Measurements from ENCODE around the gene LMBR1.
"Not testable (repeated sequence)": the region's sequence is repeated elsewhere in the genome, so short reads cannot be mapped to it uniquely, and the experiment has no call there.

LMBR1 gene

GRCh38 chr7:156651474-156651873, 241.5 kb downstream of the LMBR1 start:
- TF ChIP-seq EZH2phosphoT487 (IDR thresholded peaks at IDR 0.05; ENCODE audit: borderline replicate concordance, low read length) (no peak), CTCF (IDR thresholded peaks at IDR 0.05; ENCODE audit: low read depth, low read length, poor library complexity, severe bottlenecking) (no peak)

GRCh38 chr7:156650042-156650441, 242.9 kb downstream of the LMBR1 start:
- Histone ChIP-seq H3K9me2 (replicated peaks; ENCODE audit: control insufficient read depth, low read length) (no peaks in the 10 kb centered on the region), H3K27me3 (ENCODE audit: control insufficient read depth, low read length) (no peaks in the 10 kb centered on the region), H4K20me1 (ENCODE audit: control insufficient read depth, insufficient read depth, low read depth, low read length) (no peaks in the 10 kb centered on the region), H3K36me3 (ENCODE audit: control insufficient read depth, low read length) (no peaks in the 10 kb centered on the region), H3K79me2 (ENCODE audit: control insufficient read depth, low read length) (no peaks in the 10 kb centered on the region), H3K4me3 (ENCODE audit: low read length) (no peak overlapping the region), H3K4me2 (ENCODE audit: low read length) (no peak overlapping the region), H3F3A (ENCODE audit: control insufficient read depth, insufficient read depth) (no peaks in the 10 kb centered on the region), H3K27ac (ENCODE audit: low read depth, low read length) (no peak overlapping the region), H3K9me3 (ENCODE audit: control insufficient read depth, insufficient read depth, low read length) (no peaks in the 10 kb centered on the region), H3K4me1 (ENCODE audit: control insufficient read depth, low read length) (no peaks in the 10 kb centered on the region)
- TF ChIP-seq EZH2phosphoT487 (IDR thresholded peaks at IDR 0.05; ENCODE audit: borderline replicate concordance, low read length) (no peak), CTCF (IDR thresholded peaks at IDR 0.05; ENCODE audit: low read depth, low read length, poor library complexity, severe bottlenecking) (no peak)

More at GRCh38 chr7:156651474-156651873, 241.5 kb downstream of the LMBR1 start:
- H4K20me1 ChIP-seq (ENCODE audit: control insufficient read depth, insufficient read depth, low read depth, low read length): no peaks in the 10 kb centered on the region
- no peak overlapping the region for H3K4me3 ChIP-seq (ENCODE audit: low read length)
- H3K79me2 ChIP-seq (ENCODE audit: control insufficient read depth, low read length): no peaks in the 10 kb centered on the region
- no peaks in the 10 kb centered on the region for H3K27me3 ChIP-seq (ENCODE audit: control insufficient read depth, low read length)
- no peaks in the 10 kb centered on the region for H3K9me3 ChIP-seq (ENCODE audit: control insufficient read depth, insufficient read depth, low read length)
- H3K4me1 ChIP-seq (ENCODE audit: control insufficient read depth, low read length): no peaks in the 10 kb centered on the region
- no peak overlapping the region for H3K4me2 ChIP-seq (ENCODE audit: low read length)
- H3K36me3 ChIP-seq (ENCODE audit: control insufficient read depth, low read length): no peaks in the 10 kb centered on the region
- H3F3A ChIP-seq (ENCODE audit: control insufficient read depth, insufficient read depth): no peaks in the 10 kb centered on the region
- no peaks in the 10 kb centered on the region for H3K9me2 ChIP-seq (replicated peaks; ENCODE audit: control insufficient read depth, low read length)
- no peak overlapping the region for H3K27ac ChIP-seq (ENCODE audit: low read depth, low read length)

GRCh38 chr7:156647330-156647729, 245.7 kb downstream of the LMBR1 start:
- H3K9me2 ChIP-seq (replicated peaks; ENCODE audit: control insufficient read depth, low read length); H3K4me1 ChIP-seq (ENCODE audit: control insufficient read depth, low read length): not testable (repeated sequence)

GRCh38 chr7:156642306-156643045, 250.5 kb downstream of the LMBR1 start:
- TF ChIP-seq EZH2phosphoT487 (IDR thresholded peaks at IDR 0.05; ENCODE audit: borderline replicate concordance, low read length) (no peak), CTCF (IDR thresholded peaks at IDR 0.05; ENCODE audit: low read depth, low read length, poor library complexity, severe bottlenecking) (no peak)
- Histone ChIP-seq H4K20me1 (ENCODE audit: control insufficient read depth, insufficient read depth, low read depth, low read length) (no peaks in the 10 kb centered on the region), H3K4me3 (ENCODE audit: low read length) (no peak overlapping the region), H3K36me3 (ENCODE audit: control insufficient read depth, low read length) (no peaks in the 10 kb centered on the region), H3K27ac (ENCODE audit: low read depth, low read length) (no peak overlapping the region), H3K79me2 (ENCODE audit: control insufficient read depth, low read length) (peaks cover 26% of the 10 kb centered on the region), H3K4me2 (ENCODE audit: low read length) (no peak overlapping the region), H3F3A (ENCODE audit: control insufficient read depth, insufficient read depth) (no peaks in the 10 kb centered on the region), H3K9me3 (ENCODE audit: control insufficient read depth, insufficient read depth, low read length) (peaks cover 8% of the 10 kb centered on the region), H3K4me1 (ENCODE audit: control insufficient read depth, low read length) (peaks cover 20% of the 10 kb centered on the region), H3K9me2 (replicated peaks; ENCODE audit: control insufficient read depth, low read length) (no peaks in the 10 kb centered on the region), H3K27me3 (ENCODE audit: control insufficient read depth, low read length) (no peaks in the 10 kb centered on the region)

More at GRCh38 chr7:156647330-156647729, 245.7 kb downstream of the LMBR1 start:
- H3F3A ChIP-seq (ENCODE audit: control insufficient read depth, insufficient read depth); H3K36me3 ChIP-seq (ENCODE audit: control insufficient read depth, low read length); H3K27me3 ChIP-seq (ENCODE audit: control insufficient read depth, low read length); H3K79me2 ChIP-seq (ENCODE audit: control insufficient read depth, low read length); H3K4me2 ChIP-seq (ENCODE audit: low read length); H3K4me3 ChIP-seq (ENCODE audit: low read length); H3K9me3 ChIP-seq (ENCODE audit: control insufficient read depth, insufficient read depth, low read length); H3K27ac ChIP-seq (ENCODE audit: low read depth, low read length); H4K20me1 ChIP-seq (ENCODE audit: control insufficient read depth, insufficient read depth, low read depth, low read length): not testable (repeated sequence)

All from DOHH2 (cell line).